WTC11 (cell line): ENCODE measurements around the gene TMEM245. TPM values are rescaled to one million over a fixed set of nuclear protein-coding genes. Genes with fewer than 3 reads are reported as not detected.

Source experiments
- ATAC-seq: fragments of 200-7000 bp; cut with Tn5 transposase; 2 replicates; pipeline ENCODE4 v1.10.0; 2021; ENCODE audit warnings: mild to moderate bottlenecking, moderate library complexity
- CTCF ChIA-PET: fragments of 300-600 bp; sonication (Branson Sonifier 250); formaldehyde crosslinking; loops from one replicate; lab custom pipeline; 2021; ENCODE audit warnings: antibody characterized with exemption; lab: Charles Lee
- POLR2A ChIA-PET: fragments of 350-600 bp; sonication (Branson Sonifier 250); formaldehyde crosslinking; loops from one replicate; lab custom pipeline; 2021; ENCODE audit warnings: antibody characterized with exemption; lab: Charles Lee
- DNase-seq: peaks from one replicate; pipeline ENCODE4 v3.0.0; 2021; ENCODE audit warnings: low spot score
- H3K27ac Mint-ChIP-seq: 2 replicates; pipeline ENCODE4 v1.8.0; 2021; ENCODE audit warnings: mixed read lengths
- H3K27me3 Mint-ChIP-seq: 2 replicates; pipeline ENCODE4 v1.8.0; 2021; ENCODE audit warnings: low read depth, mild to moderate bottlenecking, moderate library complexity, mixed read lengths
- H3K36me3 Mint-ChIP-seq: 2 replicates; pipeline ENCODE4 v1.8.0; 2021; ENCODE audit warnings: mixed read lengths
- H3K4me1 Mint-ChIP-seq: 2 replicates; pipeline ENCODE4 v1.8.0; 2022; ENCODE audit warnings: mixed read lengths
- H3K4me3 Mint-ChIP-seq: 2 replicates; pipeline ENCODE4 v1.8.0; 2021; ENCODE audit warnings: mild to moderate bottlenecking, moderate library complexity, mixed read lengths
- H3K9me3 Mint-ChIP-seq: 2 replicates; pipeline ENCODE4 v1.8.0; 2021; ENCODE audit warnings: mixed read lengths
- ELF4 ChIP-seq: sonication (generic); formaldehyde crosslinking; IDR thresholded peaks from 2 replicates; pipeline ENCODE4 v1.8.1; 2022; ENCODE audit warnings: low read depth, mild to moderate bottlenecking, moderate library complexity, missing genetic modification reagents
- JUN ChIP-seq: sonication (generic); formaldehyde crosslinking; IDR thresholded peaks from 2 replicates; pipeline ENCODE4 v1.8.0; 2023; ENCODE audit warnings: mild to moderate bottlenecking, missing genetic modification reagents
- NFYB ChIP-seq: sonication (generic); formaldehyde crosslinking; conservative IDR thresholded peaks from 2 replicates; pipeline ENCODE4 v1.8.0; 2022; ENCODE audit warnings: low read depth, missing genetic modification reagents
- NR1H2 ChIP-seq: sonication (generic); formaldehyde crosslinking; IDR thresholded peaks from 2 replicates; pipeline ENCODE4 v1.9.0; 2021; ENCODE audit warnings: mild to moderate bottlenecking, moderate library complexity, missing genetic modification reagents
- OVOL2 ChIP-seq: fragments of 250-450 bp; sonication (Bioruptor Pico); IDR thresholded peaks from 2 replicates; pipeline ENCODE4 v1.9.0; 2021; ENCODE audit warnings: mild to moderate bottlenecking, borderline replicate concordance
- RELA ChIP-seq: sonication (generic); formaldehyde crosslinking; IDR thresholded peaks from 2 replicates; pipeline ENCODE4 v1.8.1; 2022; ENCODE audit warnings: missing genetic modification reagents, mild to moderate bottlenecking, borderline replicate concordance
- RORB ChIP-seq: fragments of 250-450 bp; sonication (Bioruptor Pico); IDR thresholded peaks from 2 replicates; pipeline ENCODE4 v1.9.0; 2021; ENCODE audit warnings: mild to moderate bottlenecking
- SMAD4 ChIP-seq: sonication (generic); formaldehyde crosslinking; IDR thresholded peaks from 2 replicates; pipeline ENCODE4 v1.8.0; 2022; ENCODE audit warnings: mild to moderate bottlenecking, missing genetic modification reagents
- ZNF671 ChIP-seq: fragments of 250-450 bp; sonication (Bioruptor Pico); IDR thresholded peaks from 2 replicates; pipeline ENCODE4 v1.8.0; 2021; ENCODE audit warnings: mild to moderate bottlenecking
- total RNA-seq: library from RNA; stranded (reverse); gene quantifications from 3 replicates; pipeline ENCODE4 v1.2.3, GENCODE V29; 2021
- TF ChIP-seq, protein P1 (sequence below): sonication (generic); formaldehyde crosslinking; IDR thresholded peaks from 2 replicates; pipeline ENCODE4 v1.8.0; 2022; ENCODE audit warnings: missing genetic modification reagents
- TF ChIP-seq, protein P2 (sequence below): sonication (generic); formaldehyde crosslinking; IDR thresholded peaks from 2 replicates; pipeline ENCODE4 v1.8.0; 2023; ENCODE audit warnings: missing genetic modification reagents, mild to moderate bottlenecking, borderline replicate concordance
- TF ChIP-seq, protein P3 (sequence below): sonication (generic); formaldehyde crosslinking; IDR thresholded peaks from 2 replicates; pipeline ENCODE4 v1.8.1; 2023; ENCODE audit warnings: mild to moderate bottlenecking, missing genetic modification reagents, moderate library complexity
- TF ChIP-seq, protein P4 (sequence below): sonication (generic); formaldehyde crosslinking; IDR thresholded peaks from 2 replicates; pipeline ENCODE4 v1.8.0; 2022; ENCODE audit warnings: mild to moderate bottlenecking, missing genetic modification reagents
- TF ChIP-seq, protein P5 (sequence below): sonication (generic); formaldehyde crosslinking; IDR thresholded peaks from 2 replicates; pipeline ENCODE4 v1.8.0; 2022; ENCODE audit warnings: mild to moderate bottlenecking, missing genetic modification reagents
- TF ChIP-seq, protein P6 (sequence below): sonication (generic); formaldehyde crosslinking; IDR thresholded peaks from 2 replicates; pipeline ENCODE4 v1.8.0; 2023; ENCODE audit warnings: missing genetic modification reagents

Gene TMEM245
- total RNA-seq, 1 experiment from 2014 or later: 40.8 TPM

DNA sequence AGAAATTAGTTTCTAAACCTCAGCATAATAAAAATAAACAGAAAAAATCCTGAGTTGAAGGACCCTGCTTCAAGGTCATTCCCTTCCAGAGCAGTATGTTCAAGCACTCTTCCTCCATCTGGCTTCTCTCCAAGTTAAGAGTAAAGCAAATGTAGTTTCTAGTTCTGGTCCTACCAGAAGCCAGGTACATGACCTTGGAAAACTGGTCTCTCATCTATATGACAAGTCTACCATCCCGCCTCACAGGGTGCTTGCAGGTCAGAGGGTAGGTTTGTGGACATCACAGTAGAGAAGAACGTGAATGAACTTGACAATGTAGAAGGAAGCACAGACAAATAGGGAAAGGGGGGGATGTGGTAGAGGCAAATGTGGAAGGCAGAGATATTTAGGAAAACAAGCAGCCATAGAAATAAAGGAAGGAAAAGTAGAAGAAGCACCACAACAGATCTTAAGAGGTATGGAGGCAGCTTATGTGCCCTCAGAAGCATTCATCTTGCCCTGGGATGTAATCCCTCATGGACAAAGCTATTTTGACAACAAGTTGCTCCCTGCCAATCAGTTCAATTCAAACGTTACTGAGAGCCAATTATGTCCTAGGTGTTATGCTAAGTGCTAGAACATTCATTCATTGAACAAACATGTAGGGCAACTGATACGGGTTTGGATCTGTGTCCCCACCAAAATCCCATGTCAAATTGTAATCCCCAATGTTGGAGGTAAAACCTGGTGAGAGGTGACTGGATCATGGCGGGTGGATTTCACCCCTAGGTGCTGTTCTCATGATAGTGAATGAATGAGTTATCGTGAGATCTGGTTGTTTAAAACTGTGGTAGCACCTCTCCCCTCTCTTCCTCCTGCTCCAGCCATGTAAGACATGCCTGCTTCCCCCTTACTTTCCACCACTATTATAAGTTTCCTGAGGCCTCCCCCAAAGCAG lies 82.7 kb downstream of the TMEM245 start:
- peaks cover 50% of the 10 kb centered on the region for H3K36me3 Mint-ChIP-seq
- TF ChIP-seq, protein P1, sequence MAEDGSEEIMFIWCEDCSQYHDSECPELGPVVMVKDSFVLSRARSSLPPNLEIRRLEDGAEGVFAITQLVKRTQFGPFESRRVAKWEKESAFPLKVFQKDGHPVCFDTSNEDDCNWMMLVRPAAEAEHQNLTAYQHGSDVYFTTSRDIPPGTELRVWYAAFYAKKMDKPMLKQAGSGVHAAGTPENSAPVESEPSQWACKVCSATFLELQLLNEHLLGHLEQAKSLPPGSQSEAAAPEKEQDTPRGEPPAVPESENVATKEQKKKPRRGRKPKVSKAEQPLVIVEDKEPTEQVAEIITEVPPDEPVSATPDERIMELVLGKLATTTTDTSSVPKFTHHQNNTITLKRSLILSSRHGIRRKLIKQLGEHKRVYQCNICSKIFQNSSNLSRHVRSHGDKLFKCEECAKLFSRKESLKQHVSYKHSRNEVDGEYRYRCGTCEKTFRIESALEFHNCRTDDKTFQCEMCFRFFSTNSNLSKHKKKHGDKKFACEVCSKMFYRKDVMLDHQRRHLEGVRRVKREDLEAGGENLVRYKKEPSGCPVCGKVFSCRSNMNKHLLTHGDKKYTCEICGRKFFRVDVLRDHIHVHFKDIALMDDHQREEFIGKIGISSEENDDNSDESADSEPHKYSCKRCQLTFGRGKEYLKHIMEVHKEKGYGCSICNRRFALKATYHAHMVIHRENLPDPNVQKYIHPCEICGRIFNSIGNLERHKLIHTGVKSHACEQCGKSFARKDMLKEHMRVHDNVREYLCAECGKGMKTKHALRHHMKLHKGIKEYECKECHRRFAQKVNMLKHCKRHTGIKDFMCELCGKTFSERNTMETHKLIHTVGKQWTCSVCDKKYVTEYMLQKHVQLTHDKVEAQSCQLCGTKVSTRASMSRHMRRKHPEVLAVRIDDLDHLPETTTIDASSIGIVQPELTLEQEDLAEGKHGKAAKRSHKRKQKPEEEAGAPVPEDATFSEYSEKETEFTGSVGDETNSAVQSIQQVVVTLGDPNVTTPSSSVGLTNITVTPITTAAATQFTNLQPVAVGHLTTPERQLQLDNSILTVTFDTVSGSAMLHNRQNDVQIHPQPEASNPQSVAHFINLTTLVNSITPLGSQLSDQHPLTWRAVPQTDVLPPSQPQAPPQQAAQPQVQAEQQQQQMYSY (CRISPR knock-in tag): peak; percentile 78
- no peak for TF ChIP-seq ZNF671 (CRISPR knock-in tag)
- no peaks in the 10 kb centered on the region for H3K9me3 Mint-ChIP-seq
- ChIA-PET POLR2A (no interaction called here), CTCF (no interaction called here)
- peak overlapping the region; percentile 6; the same call in 1 of the 2 replicates for H3K27ac Mint-ChIP-seq
- H3K27me3 Mint-ChIP-seq: no peaks in the 10 kb centered on the region
- DNase-seq: no peak
- no peak for ATAC-seq
- no peak overlapping the region for H3K4me3 Mint-ChIP-seq
- no peaks in the 10 kb centered on the region for H3K4me1 Mint-ChIP-seq

DNA sequence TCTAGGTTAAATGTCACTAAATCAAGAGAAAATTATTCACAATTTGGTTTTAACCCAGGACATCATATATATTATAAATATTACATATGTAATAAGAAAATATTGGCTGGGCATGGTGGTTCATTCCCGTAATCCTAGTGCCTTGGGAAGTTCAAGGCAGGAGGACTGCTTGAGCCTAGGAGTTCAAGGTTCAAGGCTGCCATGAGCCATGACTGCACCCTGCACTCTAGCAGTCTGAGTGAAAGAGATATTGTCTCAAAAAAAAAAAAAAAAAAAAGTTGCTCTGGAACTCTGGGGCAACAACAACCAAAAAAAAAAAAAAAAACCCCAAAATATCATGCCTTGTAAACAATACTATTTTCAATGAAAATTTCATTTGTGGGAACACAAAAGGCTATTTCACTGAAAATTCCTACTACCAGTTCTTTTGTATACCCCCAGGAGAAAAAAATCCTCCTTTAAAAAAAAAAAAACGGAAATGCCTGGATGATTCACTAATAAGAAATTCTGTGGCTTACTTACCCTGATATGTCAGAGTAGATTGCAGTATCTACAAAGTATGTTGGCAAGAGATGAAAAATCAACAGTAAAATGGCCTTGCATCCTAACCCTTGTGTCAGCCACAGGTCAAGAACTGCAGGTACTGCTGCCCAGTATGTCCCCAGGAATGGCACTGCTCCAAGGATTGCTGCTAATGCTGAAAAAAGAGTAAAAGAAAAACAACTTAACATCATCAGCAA lies 83.9 kb downstream of the TMEM245 start:
- ChIA-PET CTCF (no interaction called here), POLR2A (no interaction called here)
- H3K36me3 Mint-ChIP-seq: peaks cover 50% of the 10 kb centered on the region
- H3K4me3 Mint-ChIP-seq: no peak overlapping the region
- TF ChIP-seq RELA: no peak
- TF ChIP-seq, protein P2, sequence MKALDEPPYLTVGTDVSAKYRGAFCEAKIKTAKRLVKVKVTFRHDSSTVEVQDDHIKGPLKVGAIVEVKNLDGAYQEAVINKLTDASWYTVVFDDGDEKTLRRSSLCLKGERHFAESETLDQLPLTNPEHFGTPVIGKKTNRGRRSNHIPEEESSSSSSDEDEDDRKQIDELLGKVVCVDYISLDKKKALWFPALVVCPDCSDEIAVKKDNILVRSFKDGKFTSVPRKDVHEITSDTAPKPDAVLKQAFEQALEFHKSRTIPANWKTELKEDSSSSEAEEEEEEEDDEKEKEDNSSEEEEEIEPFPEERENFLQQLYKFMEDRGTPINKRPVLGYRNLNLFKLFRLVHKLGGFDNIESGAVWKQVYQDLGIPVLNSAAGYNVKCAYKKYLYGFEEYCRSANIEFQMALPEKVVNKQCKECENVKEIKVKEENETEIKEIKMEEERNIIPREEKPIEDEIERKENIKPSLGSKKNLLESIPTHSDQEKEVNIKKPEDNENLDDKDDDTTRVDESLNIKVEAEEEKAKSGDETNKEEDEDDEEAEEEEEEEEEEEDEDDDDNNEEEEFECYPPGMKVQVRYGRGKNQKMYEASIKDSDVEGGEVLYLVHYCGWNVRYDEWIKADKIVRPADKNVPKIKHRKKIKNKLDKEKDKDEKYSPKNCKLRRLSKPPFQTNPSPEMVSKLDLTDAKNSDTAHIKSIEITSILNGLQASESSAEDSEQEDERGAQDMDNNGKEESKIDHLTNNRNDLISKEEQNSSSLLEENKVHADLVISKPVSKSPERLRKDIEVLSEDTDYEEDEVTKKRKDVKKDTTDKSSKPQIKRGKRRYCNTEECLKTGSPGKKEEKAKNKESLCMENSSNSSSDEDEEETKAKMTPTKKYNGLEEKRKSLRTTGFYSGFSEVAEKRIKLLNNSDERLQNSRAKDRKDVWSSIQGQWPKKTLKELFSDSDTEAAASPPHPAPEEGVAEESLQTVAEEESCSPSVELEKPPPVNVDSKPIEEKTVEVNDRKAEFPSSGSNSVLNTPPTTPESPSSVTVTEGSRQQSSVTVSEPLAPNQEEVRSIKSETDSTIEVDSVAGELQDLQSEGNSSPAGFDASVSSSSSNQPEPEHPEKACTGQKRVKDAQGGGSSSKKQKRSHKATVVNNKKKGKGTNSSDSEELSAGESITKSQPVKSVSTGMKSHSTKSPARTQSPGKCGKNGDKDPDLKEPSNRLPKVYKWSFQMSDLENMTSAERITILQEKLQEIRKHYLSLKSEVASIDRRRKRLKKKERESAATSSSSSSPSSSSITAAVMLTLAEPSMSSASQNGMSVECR: no peak
- TF ChIP-seq NFYB (CRISPR knock-in tag): no peak
- TF ChIP-seq RORB (CRISPR knock-in tag): no peak
- no peak for TF ChIP-seq SMAD4 (CRISPR knock-in tag)
- H3K9me3 Mint-ChIP-seq: no peaks in the 10 kb centered on the region
- ATAC-seq (no peak), DNase-seq (no peak)
- H3K27me3 Mint-ChIP-seq: no peaks in the 10 kb centered on the region
- no peaks in the 10 kb centered on the region for H3K4me1 Mint-ChIP-seq
- H3K27ac Mint-ChIP-seq: no peak overlapping the region

DNA sequence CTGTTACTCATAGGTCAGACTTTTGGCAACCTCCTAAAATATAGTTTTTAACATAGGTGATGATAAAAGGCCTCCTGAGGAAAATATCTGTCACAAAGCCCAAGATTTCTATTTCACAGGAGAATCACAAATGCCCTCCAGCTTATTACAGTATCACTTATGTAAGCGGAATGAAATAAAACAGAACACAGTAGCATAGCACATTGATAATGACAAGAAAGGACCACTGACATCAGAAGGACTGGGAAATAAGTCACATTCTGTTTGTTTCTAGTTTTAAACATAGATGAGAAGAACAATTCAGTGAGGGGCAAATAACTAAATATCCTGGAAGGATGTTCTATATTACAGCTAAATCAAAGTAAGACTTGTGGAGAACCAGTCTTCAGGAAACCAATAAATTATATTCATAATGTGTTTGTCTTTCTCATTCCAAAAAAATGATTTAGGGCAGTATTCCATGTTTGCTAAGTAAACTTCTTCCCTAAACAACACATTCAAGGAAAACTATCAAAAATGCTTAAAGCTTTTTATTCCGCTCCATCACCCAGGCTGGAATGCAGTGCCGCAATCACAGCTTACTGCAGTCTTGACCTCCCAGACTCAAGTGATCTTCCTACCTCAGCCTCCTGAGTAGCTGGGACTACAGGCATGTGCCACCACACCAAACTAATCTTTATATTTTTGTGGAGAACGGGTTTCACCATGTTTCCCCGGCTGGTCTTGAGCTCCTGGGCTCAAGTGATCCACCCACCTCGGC lies 85.6 kb downstream of the TMEM245 start:
- H3K4me1 Mint-ChIP-seq: no peaks in the 10 kb centered on the region
- POLR2A ChIA-PET: no interaction called here
- H3K36me3 Mint-ChIP-seq: peaks cover 44% of the 10 kb centered on the region
- no peak overlapping the region for H3K4me3 Mint-ChIP-seq
- H3K27me3 Mint-ChIP-seq: no peaks in the 10 kb centered on the region
- ATAC-seq (no peak), DNase-seq (no peak)
- no peaks in the 10 kb centered on the region for H3K9me3 Mint-ChIP-seq
- CTCF ChIA-PET: no interaction called here
- no peak overlapping the region for H3K27ac Mint-ChIP-seq
- TF ChIP-seq, protein P3, sequence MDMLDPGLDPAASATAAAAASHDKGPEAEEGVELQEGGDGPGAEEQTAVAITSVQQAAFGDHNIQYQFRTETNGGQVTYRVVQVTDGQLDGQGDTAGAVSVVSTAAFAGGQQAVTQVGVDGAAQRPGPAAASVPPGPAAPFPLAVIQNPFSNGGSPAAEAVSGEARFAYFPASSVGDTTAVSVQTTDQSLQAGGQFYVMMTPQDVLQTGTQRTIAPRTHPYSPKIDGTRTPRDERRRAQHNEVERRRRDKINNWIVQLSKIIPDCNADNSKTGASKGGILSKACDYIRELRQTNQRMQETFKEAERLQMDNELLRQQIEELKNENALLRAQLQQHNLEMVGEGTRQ (CRISPR knock-in tag): no peak
- no peak for TF ChIP-seq ELF4 (CRISPR knock-in tag)
- TF ChIP-seq, protein P4, sequence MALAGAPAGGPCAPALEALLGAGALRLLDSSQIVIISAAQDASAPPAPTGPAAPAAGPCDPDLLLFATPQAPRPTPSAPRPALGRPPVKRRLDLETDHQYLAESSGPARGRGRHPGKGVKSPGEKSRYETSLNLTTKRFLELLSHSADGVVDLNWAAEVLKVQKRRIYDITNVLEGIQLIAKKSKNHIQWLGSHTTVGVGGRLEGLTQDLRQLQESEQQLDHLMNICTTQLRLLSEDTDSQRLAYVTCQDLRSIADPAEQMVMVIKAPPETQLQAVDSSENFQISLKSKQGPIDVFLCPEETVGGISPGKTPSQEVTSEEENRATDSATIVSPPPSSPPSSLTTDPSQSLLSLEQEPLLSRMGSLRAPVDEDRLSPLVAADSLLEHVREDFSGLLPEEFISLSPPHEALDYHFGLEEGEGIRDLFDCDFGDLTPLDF (CRISPR knock-in tag): no peak
- no peak for TF ChIP-seq NR1H2
- TF ChIP-seq, protein P5, sequence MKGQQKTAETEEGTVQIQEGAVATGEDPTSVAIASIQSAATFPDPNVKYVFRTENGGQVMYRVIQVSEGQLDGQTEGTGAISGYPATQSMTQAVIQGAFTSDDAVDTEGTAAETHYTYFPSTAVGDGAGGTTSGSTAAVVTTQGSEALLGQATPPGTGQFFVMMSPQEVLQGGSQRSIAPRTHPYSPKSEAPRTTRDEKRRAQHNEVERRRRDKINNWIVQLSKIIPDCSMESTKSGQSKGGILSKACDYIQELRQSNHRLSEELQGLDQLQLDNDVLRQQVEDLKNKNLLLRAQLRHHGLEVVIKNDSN (CRISPR knock-in tag): no peak
- TF ChIP-seq JUN: no peak
- TF ChIP-seq, protein P6, sequence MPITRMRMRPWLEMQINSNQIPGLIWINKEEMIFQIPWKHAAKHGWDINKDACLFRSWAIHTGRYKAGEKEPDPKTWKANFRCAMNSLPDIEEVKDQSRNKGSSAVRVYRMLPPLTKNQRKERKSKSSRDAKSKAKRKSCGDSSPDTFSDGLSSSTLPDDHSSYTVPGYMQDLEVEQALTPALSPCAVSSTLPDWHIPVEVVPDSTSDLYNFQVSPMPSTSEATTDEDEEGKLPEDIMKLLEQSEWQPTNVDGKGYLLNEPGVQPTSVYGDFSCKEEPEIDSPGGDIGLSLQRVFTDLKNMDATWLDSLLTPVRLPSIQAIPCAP (CRISPR knock-in tag): no peak
- no peak for TF ChIP-seq SMAD4 (CRISPR knock-in tag)
- no peak for TF ChIP-seq OVOL2 (CRISPR knock-in tag)
